HepG2 (cell line): ENCODE measurements around the gene TBL2. TPM values are rescaled to one million over a fixed set of nuclear protein-coding genes. Genes with fewer than 3 reads are reported as not detected.
A peak's percentile ranks its signal among the peaks of the same experiment; 100 is the strongest.

Experiments
- HDAC6 ChIP-seq: fragments of 200-600 bp; sonication (generic); IDR thresholded peaks from 2 replicates; pipeline ENCODE4 v1.7.0; 2017; ENCODE audit warnings: mild to moderate bottlenecking, antibody characterized with exemption, low read length, low read depth
- NONO ChIP-seq, 2 experiments: fragments of 450-650 bp in 1 of 2; sonication (generic) in 1 of 2; formaldehyde crosslinking in 1 of 2; IDR thresholded peaks in 1 of 2; conservative IDR thresholded peaks in 1 of 2; 2 replicates each; pipeline versions ENCODE4 v1.6.1 to v1.8.0; 2017 to 2022; ENCODE audit warnings: mild to moderate bottlenecking in 1 of 2, missing genetic modification reagents in 1 of 2, moderate library complexity in 1 of 2
- PPARG ChIP-seq: conservative IDR thresholded peaks from 2 replicates; pipeline ENCODE4 v1.6.1; 2016; ENCODE audit warnings: missing biosample characterization, missing genetic modification reagents
- SMYD3 ChIP-seq: sonication (generic); formaldehyde crosslinking; IDR thresholded peaks from 2 replicates; pipeline ENCODE4 v1.8.1; 2023; ENCODE audit warnings: mild to moderate bottlenecking, missing genetic modification reagents
- SNAI1 ChIP-seq: sonication (generic); formaldehyde crosslinking; IDR thresholded peaks from 2 replicates; pipeline ENCODE4 v1.5.0; 2020; ENCODE audit warnings: mild to moderate bottlenecking, missing genetic modification reagents, borderline replicate concordance
- SPEN ChIP-seq: sonication (generic); formaldehyde crosslinking; IDR thresholded peaks from 2 replicates; pipeline ENCODE4 v1.5.1; 2020; ENCODE audit warnings: low read depth, mild to moderate bottlenecking, missing genetic modification reagents
- TBL1XR1 ChIP-seq: fragments of 150-350 bp; IDR thresholded peaks from 2 replicates; pipeline ENCODE4 v1.6.1; 2014; ENCODE audit warnings: borderline replicate concordance, low read length; ENCODE audit not compliant: partially characterized antibody
- ZC3H13 ChIP-seq: sonication (generic); formaldehyde crosslinking; IDR thresholded peaks from 2 replicates; pipeline ENCODE4 v1.8.1; 2023; ENCODE audit warnings: mild to moderate bottlenecking, missing genetic modification reagents, moderate library complexity
- ZKSCAN8 ChIP-seq: IDR thresholded peaks from 2 replicates; pipeline ENCODE4 v1.6.1; 2016; ENCODE audit warnings: borderline replicate concordance, missing genetic modification reagents, missing compliant biosample characterization
- ZMYM4 ChIP-seq: sonication (generic); formaldehyde crosslinking; IDR thresholded peaks from 2 replicates; pipeline ENCODE4 v1.8.1; 2023; ENCODE audit warnings: mild to moderate bottlenecking, missing genetic modification reagents
- ZNF282 ChIP-seq: fragments of 450-650 bp; IDR thresholded peaks from 2 replicates; pipeline ENCODE4 v1.6.1; 2018; ENCODE audit not compliant: partially characterized antibody
- ZNF33A ChIP-seq: sonication (generic); formaldehyde crosslinking; IDR thresholded peaks from 2 replicates; pipeline ENCODE4 v1.5.1; 2020; ENCODE audit warnings: missing genetic modification reagents, mild to moderate bottlenecking, moderate library complexity, borderline replicate concordance
- ZNF674 ChIP-seq: sonication (generic); formaldehyde crosslinking; IDR thresholded peaks from 2 replicates; pipeline ENCODE4 v1.5.0; 2020; ENCODE audit warnings: low read depth, mild to moderate bottlenecking, missing genetic modification reagents
- ZNF766 ChIP-seq: sonication (generic); formaldehyde crosslinking; IDR thresholded peaks from 2 replicates; pipeline ENCODE4 v1.5.0; 2020; ENCODE audit warnings: missing genetic modification reagents, borderline replicate concordance
- ZNF839 ChIP-seq: sonication (generic); formaldehyde crosslinking; IDR thresholded peaks from 2 replicates; pipeline ENCODE4 v1.4.0; 2020; ENCODE audit warnings: missing genetic modification reagents, mild to moderate bottlenecking, borderline replicate concordance
- polyA plus RNA-seq, 8 experiments: library from polyadenylated mRNA; depleted of rRNA in 3 of 8; stranded (reverse) in 7 of 8; unstranded in 1 of 8; fragments of >200 nt; fragmentation: Illumina TruSeq in 4 of 8; extraction: Trizol in 4 of 8; gene quantifications; 2 replicates each; pipeline versions ENCODE4 v1.2.1 to v1.2.3, GENCODE V29; 2011 to 2016; ENCODE audit warnings: low read depth in 4 of 8, missing spikeins in 1 of 8, mixed read lengths in 1 of 8; ENCODE audit not compliant: insufficient read depth in 1 of 8
- total RNA-seq, 5 experiments: library from RNA; depleted of rRNA; stranded (reverse); fragments of >200 nt; fragmentation: Illumina TruSeq; extraction: Trizol; gene quantifications; 2 replicates each; pipeline ENCODE4 v1.2.3, GENCODE V29; 2016; ENCODE audit warnings: low read depth in 1 of 5
- TF ChIP-seq, protein P1 (sequence below): sonication (generic); formaldehyde crosslinking; IDR thresholded peaks from 2 replicates; pipeline ENCODE4 v1.5.0; 2020; ENCODE audit warnings: missing genetic modification reagents, mild to moderate bottlenecking, borderline replicate concordance
- TF ChIP-seq, protein P2 (sequence below): sonication (generic); formaldehyde crosslinking; IDR thresholded peaks from 2 replicates; pipeline ENCODE4 v1.8.0; 2022; ENCODE audit warnings: mild to moderate bottlenecking, missing genetic modification reagents, moderate library complexity
- TF ChIP-seq, protein P3 (sequence below): IDR thresholded peaks from 2 replicates; pipeline ENCODE4 v1.6.1; 2016; ENCODE audit warnings: missing biosample characterization, missing genetic modification reagents, low read depth
- TF ChIP-seq, protein P4 (sequence below): sonication (generic); formaldehyde crosslinking; conservative IDR thresholded peaks from 2 replicates; pipeline ENCODE4 v1.8.1; 2023; ENCODE audit warnings: missing genetic modification reagents
- TF ChIP-seq, protein P5 (sequence below): sonication (generic); formaldehyde crosslinking; IDR thresholded peaks from 2 replicates; pipeline ENCODE4 v1.4.0; 2020; ENCODE audit warnings: missing genetic modification reagents
- TF ChIP-seq, protein P6 (sequence below): sonication (generic); formaldehyde crosslinking; IDR thresholded peaks from 2 replicates; pipeline ENCODE4 v1.4.0; 2020; ENCODE audit warnings: mild to moderate bottlenecking, missing genetic modification reagents

Gene TBL2
- total and polyA plus RNA-seq, 2 of the 13 experiments (the other 11 are each of a cell fraction or from before 2014, with no cell fraction given), result 43.4 to 47.2 TPM

DNA sequence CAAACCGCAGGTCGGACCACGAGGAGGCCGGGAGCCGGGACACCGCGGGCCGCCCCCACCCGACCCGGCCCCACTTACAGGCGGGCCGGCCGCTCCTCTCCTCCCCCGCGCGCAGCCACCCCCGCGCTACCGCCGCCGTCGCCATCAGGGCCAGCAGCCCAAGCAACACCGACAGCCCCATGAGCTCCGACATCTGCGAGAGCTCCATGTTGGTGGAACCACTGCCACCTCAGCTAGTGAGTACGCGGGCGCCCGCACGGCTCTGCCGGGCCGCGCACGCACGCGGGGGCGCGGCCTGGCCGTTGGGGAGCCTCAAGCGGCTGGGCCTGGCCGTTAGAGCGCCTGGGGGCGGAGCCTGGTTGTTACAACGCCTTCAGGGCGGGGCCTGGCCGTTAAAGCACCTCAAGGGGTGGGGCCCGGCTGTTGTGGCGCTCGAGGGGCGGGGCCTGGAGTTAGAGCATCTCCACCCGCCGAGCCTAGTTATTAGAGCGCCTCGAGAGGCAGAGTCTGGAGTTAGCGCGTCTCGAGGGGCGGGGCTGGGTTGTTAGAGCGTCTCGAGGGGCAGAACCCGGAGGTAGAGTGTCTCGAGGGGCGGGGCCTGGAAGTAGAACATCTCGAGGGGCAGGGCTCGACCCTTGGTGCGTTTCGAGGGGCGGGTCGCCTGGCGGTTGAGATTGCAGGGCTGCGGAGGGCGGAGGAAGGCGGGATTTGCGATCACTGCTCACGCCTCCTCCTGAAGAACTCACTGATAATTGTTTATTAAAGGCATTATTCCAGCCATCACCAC lies at the start of gene TBL2 (continued):
- TF ChIP-seq, protein P1, sequence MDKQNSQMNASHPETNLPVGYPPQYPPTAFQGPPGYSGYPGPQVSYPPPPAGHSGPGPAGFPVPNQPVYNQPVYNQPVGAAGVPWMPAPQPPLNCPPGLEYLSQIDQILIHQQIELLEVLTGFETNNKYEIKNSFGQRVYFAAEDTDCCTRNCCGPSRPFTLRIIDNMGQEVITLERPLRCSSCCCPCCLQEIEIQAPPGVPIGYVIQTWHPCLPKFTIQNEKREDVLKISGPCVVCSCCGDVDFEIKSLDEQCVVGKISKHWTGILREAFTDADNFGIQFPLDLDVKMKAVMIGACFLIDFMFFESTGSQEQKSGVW (CRISPR knock-in tag), result no peak
- TF ChIP-seq ZKSCAN8 (CRISPR knock-in tag) (no peak), ZNF839 (0 out of 2 replicates have a peak, but pooled peaks have one; percentile 71), ZNF33A (CRISPR knock-in tag) (no peak), HDAC6 (no peak), ZC3H13 (CRISPR knock-in tag) (peak; percentile 88), SPEN (CRISPR knock-in tag) (peak; percentile 49; the same call in 1 of the 2 replicates), PPARG (CRISPR knock-in tag) (no peak), ZNF282 (no peak), TBL1XR1 (no peak), ZNF766 (CRISPR knock-in tag) (no peak), SNAI1 (no peak), ZMYM4 (CRISPR knock-in tag) (no peak), NONO (IDR thresholded peaks at IDR 0.05) (no peak), NONO (CRISPR knock-in tag; conservative IDR thresholded peaks at IDR 0.05) (peak; percentile 83; the same call in 1 of the 2 replicates), SMYD3 (CRISPR knock-in tag) (no peak), ZNF674 (no peak)
- TF ChIP-seq, protein P2, sequence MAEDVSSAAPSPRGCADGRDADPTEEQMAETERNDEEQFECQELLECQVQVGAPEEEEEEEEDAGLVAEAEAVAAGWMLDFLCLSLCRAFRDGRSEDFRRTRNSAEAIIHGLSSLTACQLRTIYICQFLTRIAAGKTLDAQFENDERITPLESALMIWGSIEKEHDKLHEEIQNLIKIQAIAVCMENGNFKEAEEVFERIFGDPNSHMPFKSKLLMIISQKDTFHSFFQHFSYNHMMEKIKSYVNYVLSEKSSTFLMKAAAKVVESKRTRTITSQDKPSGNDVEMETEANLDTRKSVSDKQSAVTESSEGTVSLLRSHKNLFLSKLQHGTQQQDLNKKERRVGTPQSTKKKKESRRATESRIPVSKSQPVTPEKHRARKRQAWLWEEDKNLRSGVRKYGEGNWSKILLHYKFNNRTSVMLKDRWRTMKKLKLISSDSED (CRISPR knock-in tag), result no peak
- TF ChIP-seq, protein P3, sequence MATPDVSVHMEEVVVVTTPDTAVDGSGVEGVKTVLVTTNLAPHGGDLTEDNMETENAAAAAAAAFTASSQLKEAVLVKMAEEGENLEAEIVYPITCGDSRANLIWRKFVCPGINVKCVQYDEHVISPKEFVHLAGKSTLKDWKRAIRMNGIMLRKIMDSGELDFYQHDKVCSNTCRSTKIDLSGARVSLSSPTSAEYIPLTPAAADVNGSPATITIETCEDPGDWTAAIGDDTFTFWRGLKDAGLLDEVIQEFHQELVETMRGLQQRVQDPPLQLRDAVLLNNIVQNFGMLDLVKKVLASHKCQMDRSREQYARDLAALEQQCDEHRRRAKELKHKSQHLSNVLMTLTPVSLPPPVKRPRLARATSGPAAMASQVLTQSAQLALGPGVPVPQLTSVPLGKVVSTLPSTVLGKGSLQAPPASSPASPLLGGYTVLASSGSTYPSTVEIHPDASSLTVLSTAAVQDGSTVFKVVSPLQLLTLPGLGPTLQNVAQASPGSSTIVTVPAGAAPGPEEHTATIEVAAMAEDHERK, result peak; percentile 90
- TF ChIP-seq, protein P4, sequence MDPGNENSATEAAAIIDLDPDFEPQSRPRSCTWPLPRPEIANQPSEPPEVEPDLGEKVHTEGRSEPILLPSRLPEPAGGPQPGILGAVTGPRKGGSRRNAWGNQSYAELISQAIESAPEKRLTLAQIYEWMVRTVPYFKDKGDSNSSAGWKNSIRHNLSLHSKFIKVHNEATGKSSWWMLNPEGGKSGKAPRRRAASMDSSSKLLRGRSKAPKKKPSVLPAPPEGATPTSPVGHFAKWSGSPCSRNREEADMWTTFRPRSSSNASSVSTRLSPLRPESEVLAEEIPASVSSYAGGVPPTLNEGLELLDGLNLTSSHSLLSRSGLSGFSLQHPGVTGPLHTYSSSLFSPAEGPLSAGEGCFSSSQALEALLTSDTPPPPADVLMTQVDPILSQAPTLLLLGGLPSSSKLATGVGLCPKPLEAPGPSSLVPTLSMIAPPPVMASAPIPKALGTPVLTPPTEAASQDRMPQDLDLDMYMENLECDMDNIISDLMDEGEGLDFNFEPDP (CRISPR knock-in tag), result no peak
- TF ChIP-seq, protein P5, sequence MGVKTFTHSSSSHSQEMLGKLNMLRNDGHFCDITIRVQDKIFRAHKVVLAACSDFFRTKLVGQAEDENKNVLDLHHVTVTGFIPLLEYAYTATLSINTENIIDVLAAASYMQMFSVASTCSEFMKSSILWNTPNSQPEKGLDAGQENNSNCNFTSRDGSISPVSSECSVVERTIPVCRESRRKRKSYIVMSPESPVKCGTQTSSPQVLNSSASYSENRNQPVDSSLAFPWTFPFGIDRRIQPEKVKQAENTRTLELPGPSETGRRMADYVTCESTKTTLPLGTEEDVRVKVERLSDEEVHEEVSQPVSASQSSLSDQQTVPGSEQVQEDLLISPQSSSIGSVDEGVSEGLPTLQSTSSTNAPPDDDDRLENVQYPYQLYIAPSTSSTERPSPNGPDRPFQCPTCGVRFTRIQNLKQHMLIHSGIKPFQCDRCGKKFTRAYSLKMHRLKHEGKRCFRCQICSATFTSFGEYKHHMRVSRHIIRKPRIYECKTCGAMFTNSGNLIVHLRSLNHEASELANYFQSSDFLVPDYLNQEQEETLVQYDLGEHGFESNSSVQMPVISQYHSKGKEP, result no peak
- TF ChIP-seq, protein P6, sequence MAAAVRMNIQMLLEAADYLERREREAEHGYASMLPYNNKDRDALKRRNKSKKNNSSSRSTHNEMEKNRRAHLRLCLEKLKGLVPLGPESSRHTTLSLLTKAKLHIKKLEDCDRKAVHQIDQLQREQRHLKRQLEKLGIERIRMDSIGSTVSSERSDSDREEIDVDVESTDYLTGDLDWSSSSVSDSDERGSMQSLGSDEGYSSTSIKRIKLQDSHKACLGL (CRISPR knock-in tag), result peak; percentile 52; the same call in 1 of the 2 replicates
